ENCODE measurements around the gene CRYBB2.
"Not testable (repeated sequence)": the region's sequence is repeated elsewhere in the genome, so short reads cannot be mapped to it uniquely, and the experiment has no call there.

Gene CRYBB2

GRCh38 chr22:25237503-25237902, 18.1 kb downstream of the CRYBB2 start:
- no peak for DNase-seq

- DNase-seq, result not testable (repeated sequence)
These were observed 18.6 kb downstream of the CRYBB2 start for GRCh38 chr22:25238058-25238457.

GRCh38 chr22:25255169-25255568, 35.7 kb downstream of the CRYBB2 start:
- DNase-seq, result not testable (repeated sequence)

GRCh38 chr22:25267567-25267966, 48.1 kb downstream of the CRYBB2 start:
- DNase-seq, result not testable (repeated sequence)

- not testable (repeated sequence) for DNase-seq
These were observed 49.5 kb downstream of the CRYBB2 start for GRCh38 chr22:25268902-25269301.

- DNase-seq, result not testable (repeated sequence)
These were observed 50.6 kb downstream of the CRYBB2 start for GRCh38 chr22:25270061-25270460.

- not testable (repeated sequence) for DNase-seq
These were observed 53.8 kb downstream of the CRYBB2 start for GRCh38 chr22:25273231-25273630.

- DNase-seq, result not testable (repeated sequence)
These were observed 54.5 kb downstream of the CRYBB2 start for GRCh38 chr22:25273928-25274327.

- DNase-seq, result not testable (repeated sequence)
These were observed 60.7 kb downstream of the CRYBB2 start for GRCh38 chr22:25280118-25280517.
